Osteocyte (in vitro differentiated cells): ENCODE results near the gene NIPAL4. TPM values are rescaled to one million over a fixed set of nuclear protein-coding genes. Genes with fewer than 3 reads are reported as not detected.
A peak's percentile ranks its signal among the peaks of the same experiment; 100 is the strongest.

Source experiments
- DNase-seq: peaks from one replicate; pipeline ENCODE4 v3.0.0; 2021; ENCODE audit warnings: mixed read lengths; ENCODE audit not compliant: unreplicated experiment; ENCODE audit errors: extremely low spot score
- H3K27ac Mint-ChIP-seq: one replicate; pipeline ENCODE4 v1.8.0; 2021; ENCODE audit warnings: mild to moderate bottlenecking, mixed read lengths; ENCODE audit not compliant: unreplicated experiment
- H3K27me3 Mint-ChIP-seq: one replicate; pipeline ENCODE4 v1.8.0; 2021; ENCODE audit warnings: mixed read lengths; ENCODE audit not compliant: unreplicated experiment
- H3K36me3 Mint-ChIP-seq: one replicate; pipeline ENCODE4 v1.8.0; 2021; ENCODE audit warnings: mixed read lengths; ENCODE audit not compliant: unreplicated experiment
- H3K4me1 Mint-ChIP-seq: one replicate; pipeline ENCODE4 v1.8.0; 2021; ENCODE audit warnings: mixed read lengths; ENCODE audit not compliant: unreplicated experiment
- H3K4me3 Mint-ChIP-seq: one replicate; pipeline ENCODE4 v1.8.0; 2021; ENCODE audit warnings: mild to moderate bottlenecking, moderate library complexity, mixed read lengths; ENCODE audit not compliant: unreplicated experiment
- H3K9me3 Mint-ChIP-seq: one replicate; pipeline ENCODE4 v1.8.0; 2021; ENCODE audit warnings: mixed read lengths; ENCODE audit not compliant: unreplicated experiment
- total RNA-seq: library from RNA; stranded (reverse); gene quantifications from 2 replicates; pipeline ENCODE4 v1.2.1, GENCODE V29; 2021
- TF ChIP-seq, protein P1 (sequence below): fragments of 200-600 bp; sonication (generic); IDR thresholded peaks from 2 replicates; pipeline ENCODE4 v1.5.0; 2021; ENCODE audit warnings: antibody characterized with exemption, mild to moderate bottlenecking, moderate library complexity

NIPAL4 gene
- total RNA-seq, 1 donor from 2014 or later = 2.3 TPM

DNA sequence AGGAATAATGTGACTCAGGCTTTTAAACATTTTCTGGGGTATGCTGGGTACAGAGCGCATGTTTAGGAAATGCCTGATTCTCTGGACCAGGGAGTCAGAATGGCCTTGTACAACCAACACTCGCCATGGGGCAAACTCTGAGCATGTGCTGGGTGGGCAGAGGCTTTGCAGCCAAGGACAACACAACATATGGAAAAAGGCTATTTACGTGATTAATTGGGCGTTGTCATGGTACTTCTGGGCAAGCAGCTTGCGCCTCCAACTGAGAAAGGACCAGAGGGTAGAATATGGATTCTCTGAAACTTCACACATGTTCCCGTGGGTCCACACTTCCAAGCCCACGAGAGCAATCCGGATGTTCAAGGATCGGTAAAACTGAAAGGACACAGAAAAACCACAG is 49.1 kb downstream of the NIPAL4 start:
- Mint-ChIP-seq H3K27ac (no peak overlapping the region), H3K4me1 (peaks cover 71% of the 10 kb centered on the region), H3K27me3 (no peaks in the 10 kb centered on the region), H3K9me3 (no peaks in the 10 kb centered on the region), H3K4me3 (no peak overlapping the region), H3K36me3 (peaks cover 46% of the 10 kb centered on the region)
- DNase-seq = no peak
- TF ChIP-seq, protein P1, sequence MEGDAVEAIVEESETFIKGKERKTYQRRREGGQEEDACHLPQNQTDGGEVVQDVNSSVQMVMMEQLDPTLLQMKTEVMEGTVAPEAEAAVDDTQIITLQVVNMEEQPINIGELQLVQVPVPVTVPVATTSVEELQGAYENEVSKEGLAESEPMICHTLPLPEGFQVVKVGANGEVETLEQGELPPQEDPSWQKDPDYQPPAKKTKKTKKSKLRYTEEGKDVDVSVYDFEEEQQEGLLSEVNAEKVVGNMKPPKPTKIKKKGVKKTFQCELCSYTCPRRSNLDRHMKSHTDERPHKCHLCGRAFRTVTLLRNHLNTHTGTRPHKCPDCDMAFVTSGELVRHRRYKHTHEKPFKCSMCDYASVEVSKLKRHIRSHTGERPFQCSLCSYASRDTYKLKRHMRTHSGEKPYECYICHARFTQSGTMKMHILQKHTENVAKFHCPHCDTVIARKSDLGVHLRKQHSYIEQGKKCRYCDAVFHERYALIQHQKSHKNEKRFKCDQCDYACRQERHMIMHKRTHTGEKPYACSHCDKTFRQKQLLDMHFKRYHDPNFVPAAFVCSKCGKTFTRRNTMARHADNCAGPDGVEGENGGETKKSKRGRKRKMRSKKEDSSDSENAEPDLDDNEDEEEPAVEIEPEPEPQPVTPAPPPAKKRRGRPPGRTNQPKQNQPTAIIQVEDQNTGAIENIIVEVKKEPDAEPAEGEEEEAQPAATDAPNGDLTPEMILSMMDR = no peak

DNA sequence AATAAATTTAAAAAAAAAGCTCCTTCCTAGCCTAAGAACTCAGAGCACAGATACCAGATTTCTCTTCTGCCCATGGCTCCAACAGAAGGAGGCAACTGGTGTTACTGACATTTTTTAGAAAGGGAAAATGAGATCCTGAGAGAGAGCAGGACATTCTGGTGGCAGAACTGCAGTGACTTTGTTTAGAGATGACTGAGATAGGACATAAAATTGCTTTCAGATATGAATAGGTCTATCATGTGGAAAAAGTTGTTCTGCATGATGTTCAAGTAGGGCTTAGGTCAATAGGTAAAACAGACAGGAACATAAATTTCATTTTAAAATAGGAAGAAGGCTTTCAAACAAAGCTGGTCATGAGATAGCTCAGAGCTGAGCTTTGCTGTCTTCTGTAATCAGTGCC is 49.6 kb downstream of the NIPAL4 start:
- peaks cover 72% of the 10 kb centered on the region for H3K4me1 Mint-ChIP-seq

DNA sequence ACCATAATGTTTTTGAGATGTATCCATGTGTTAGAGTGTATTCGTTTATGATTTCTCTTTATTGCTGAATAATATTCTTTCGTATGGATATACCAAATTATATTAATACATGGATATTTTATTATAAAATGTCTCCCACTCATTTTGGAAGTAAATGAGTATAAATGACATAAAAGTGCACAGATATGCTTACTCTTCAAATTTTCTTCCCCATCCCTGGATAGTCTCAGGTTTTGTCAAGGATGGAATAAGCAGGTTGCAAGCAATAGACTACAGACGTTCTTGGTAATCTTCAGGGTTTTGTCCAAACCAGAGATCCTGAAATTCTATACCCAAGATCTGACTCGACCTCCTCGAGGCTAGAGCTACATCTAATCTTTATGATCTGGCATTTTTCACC is 50.7 kb downstream of the NIPAL4 start:
- DNase-seq = no peak
- Mint-ChIP-seq H3K4me3 (no peak overlapping the region), H3K27ac (peak overlapping the region; percentile 99), H3K36me3 (peaks cover 42% of the 10 kb centered on the region), H3K9me3 (no peaks in the 10 kb centered on the region), H3K27me3 (no peaks in the 10 kb centered on the region), H3K4me1 (peaks cover 79% of the 10 kb centered on the region)
- TF ChIP-seq, protein P1 = no peak

More for the DNA sequence above, 49.6 kb downstream of the NIPAL4 start:
- Mint-ChIP-seq H3K4me3 (no peak overlapping the region), H3K27me3 (no peaks in the 10 kb centered on the region), H3K27ac (no peak overlapping the region), H3K9me3 (no peaks in the 10 kb centered on the region), H3K36me3 (peaks cover 43% of the 10 kb centered on the region)
- DNase-seq = no peak
- TF ChIP-seq, protein P1 = no peak

DNA sequence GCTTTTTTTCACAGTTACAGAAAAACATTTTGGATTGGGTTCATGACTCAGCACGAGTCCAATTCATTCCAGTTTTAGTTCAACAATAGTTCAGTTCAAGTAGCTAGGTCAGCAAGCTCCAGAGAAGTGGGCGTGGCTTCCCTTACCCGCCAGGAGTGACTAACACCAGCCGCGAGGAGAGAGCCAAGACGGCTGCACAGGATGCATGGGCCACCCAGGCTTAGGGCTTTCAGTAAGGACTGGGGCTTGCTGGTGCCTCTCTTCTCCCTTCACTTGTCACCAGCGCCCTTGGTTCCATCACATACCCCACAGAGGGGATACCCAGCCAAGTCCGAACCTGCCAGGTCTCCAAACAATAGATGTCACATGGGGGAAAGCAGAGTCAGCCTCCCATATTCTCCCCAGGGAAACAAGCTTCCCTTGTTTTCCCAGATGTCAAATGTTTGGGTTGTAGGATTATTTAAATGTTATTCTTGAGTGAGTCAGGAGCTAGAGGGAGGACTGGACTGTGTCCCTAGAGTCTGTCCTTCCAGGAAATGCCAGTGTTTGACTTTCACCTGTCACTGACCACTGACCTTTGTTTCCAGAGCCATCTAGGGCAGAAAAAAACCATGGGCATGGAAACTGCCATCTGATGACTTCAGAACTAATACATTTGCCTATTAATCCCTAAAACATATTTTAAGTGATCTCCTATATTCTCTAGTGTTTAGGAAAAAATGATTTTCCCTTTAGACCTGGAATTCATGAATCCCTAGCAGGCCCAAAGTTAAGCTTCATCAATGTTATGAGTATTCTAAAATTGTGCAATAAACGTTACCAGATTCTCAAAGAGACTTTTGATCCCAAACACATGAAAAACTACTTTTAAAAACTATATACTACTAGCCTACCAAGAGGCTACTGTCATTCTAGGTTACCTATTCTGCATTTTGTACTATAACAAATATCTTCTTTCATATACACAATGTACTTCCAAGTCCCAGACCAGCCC is 51.9 kb downstream of the NIPAL4 start:
- peaks cover 82% of the 10 kb centered on the region for H3K4me1 Mint-ChIP-seq
- peak overlapping the region; percentile 99 for H3K27ac Mint-ChIP-seq
- H3K27me3 Mint-ChIP-seq = no peaks in the 10 kb centered on the region
- H3K36me3 Mint-ChIP-seq = peaks cover 30% of the 10 kb centered on the region
- TF ChIP-seq, protein P1 = no peak
- peak overlapping the region; percentile 63 for H3K4me3 Mint-ChIP-seq
- peak; percentile 94 for DNase-seq
- no peaks in the 10 kb centered on the region for H3K9me3 Mint-ChIP-seq

DNA sequence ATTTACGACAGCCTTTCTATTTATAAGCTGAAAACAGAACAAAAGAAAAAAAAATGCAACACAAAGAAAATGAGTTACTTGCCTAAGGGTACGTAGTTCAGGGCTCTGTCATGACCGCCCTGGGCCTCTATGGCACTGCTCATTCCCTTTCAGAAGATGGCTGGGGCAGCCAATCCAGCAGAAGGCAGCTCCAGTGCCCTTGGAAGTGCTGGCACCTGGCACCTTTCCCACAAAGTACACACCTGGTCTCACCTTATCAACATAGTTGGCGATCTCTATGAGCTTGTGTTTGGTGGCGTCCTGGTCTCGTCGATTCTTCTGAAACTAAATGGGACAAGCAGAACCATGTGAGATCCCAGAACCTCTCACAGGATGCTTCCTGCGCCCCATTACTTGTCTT is 53.2 kb downstream of the NIPAL4 start:
- TF ChIP-seq, protein P1 = no peak
- DNase-seq = no peak
- Mint-ChIP-seq H3K4me1 (peaks cover 76% of the 10 kb centered on the region), H3K27me3 (no peaks in the 10 kb centered on the region), H3K4me3 (no peak overlapping the region), H3K9me3 (no peaks in the 10 kb centered on the region), H3K36me3 (peaks cover 32% of the 10 kb centered on the region), H3K27ac (peak overlapping the region; percentile 24)
